Subcutaneous abdominal adipose tissue (tissue), 5 donors: Measurements from ENCODE around the gene RNF144B.

Experiments
- H3K27ac ChIP-seq: one replicate; pipeline ENCODE4 v1.7.0; 2013; ENCODE audit warnings: low read depth, mild to moderate bottlenecking, inconsistent platforms, low read length, moderate library complexity
- H3K27me3 ChIP-seq, 5 donors: one replicate each; pipeline ENCODE4 v1.7.0; 2013; ENCODE audit warnings: low read length in 5 of 5, inconsistent platforms in 1 of 5; ENCODE audit not compliant: control insufficient read depth in 5 of 5, insufficient read depth in 4 of 5
- H3K36me3 ChIP-seq, 5 donors: one replicate each; pipeline ENCODE4 v1.7.0; 2013; ENCODE audit warnings: low read length in 5 of 5; ENCODE audit not compliant: control insufficient read depth in 5 of 5, insufficient read depth in 5 of 5
- H3K4me1 ChIP-seq, 5 donors: one replicate each; pipeline ENCODE4 v1.7.0; 2013; ENCODE audit warnings: low read length in 5 of 5, mild to moderate bottlenecking in 3 of 5, moderate library complexity in 1 of 5; ENCODE audit not compliant: control insufficient read depth in 5 of 5, insufficient read depth in 5 of 5
- H3K4me3 ChIP-seq, 5 donors: one replicate each; pipeline ENCODE4 v1.7.0; 2013; ENCODE audit warnings: low read length in 5 of 5, low read depth in 1 of 5
- H3K9ac ChIP-seq, 5 donors: one replicate each; pipeline ENCODE4 v1.7.0; 2013; ENCODE audit warnings: low read length in 5 of 5, mild to moderate bottlenecking in 4 of 5, moderate library complexity in 3 of 5
- H3K9me3 ChIP-seq, 5 donors: one replicate each; pipeline ENCODE4 v1.7.0; 2013; ENCODE audit warnings: low read length in 5 of 5; ENCODE audit not compliant: control insufficient read depth in 5 of 5
- donor health status: healthy.
- donor health status: healthy.
- donor health status: healthy.
- donor health status: healthy.
- donor health status: healthy.

Gene RNF144B

DNA sequence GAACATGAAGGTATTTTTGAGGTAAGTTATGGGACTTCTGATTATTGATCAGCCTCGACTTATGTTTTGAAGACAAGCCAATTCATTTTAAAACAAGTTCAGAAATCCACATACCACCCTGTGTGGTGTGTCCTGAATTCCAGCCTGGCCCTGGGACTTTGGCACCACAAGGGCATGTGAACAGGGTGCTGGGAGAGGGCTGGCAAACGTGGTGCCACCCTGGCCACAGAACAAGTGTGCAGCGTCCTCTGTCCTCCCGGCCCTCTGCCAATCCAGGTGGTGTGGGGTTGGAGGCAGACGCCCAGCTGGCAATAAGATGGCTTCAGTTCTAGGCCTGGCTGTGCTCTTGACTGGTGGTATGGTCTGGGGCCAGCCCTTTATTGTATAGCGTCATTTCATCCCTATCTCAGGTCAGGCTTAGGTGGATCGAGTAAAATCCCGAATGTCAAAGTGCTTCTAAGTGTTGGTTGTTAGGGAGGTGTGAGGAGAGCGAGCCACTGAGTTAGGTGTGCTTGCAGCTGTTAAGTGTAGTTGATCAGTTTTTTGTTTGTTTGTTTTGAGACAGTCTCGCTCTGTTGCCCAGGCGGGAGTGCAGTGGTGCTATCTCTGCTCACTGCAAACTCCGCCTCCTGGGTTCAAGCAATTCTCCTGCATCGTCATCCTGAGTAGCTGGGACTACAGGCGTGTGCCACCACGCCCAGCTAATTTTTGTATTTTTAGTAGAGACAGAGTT is 84.2 kb downstream of the RNF144B start:
- no peaks in the 10 kb centered on the region for H3K4me1 ChIP-seq
- H3K9ac ChIP-seq: no peak overlapping the region
- H3K4me3 ChIP-seq: no peak overlapping the region
- no peak overlapping the region for H3K27ac ChIP-seq
- H3K27me3 ChIP-seq: no peaks in the 10 kb centered on the region
- no peaks in the 10 kb centered on the region for H3K9me3 ChIP-seq
- peaks cover 4 to 6% (median 4%) of the 10 kb centered on the region in 5 donors for H3K36me3 ChIP-seq

- Histone ChIP-seq H3K9ac (no peak overlapping the region), H3K9me3 (no peaks in the 10 kb centered on the region), H3K27ac (no peak overlapping the region), H3K4me1 (peaks cover 0 to 11% (median 4%) of the 10 kb centered on the region in 5 donors), H3K4me3 (no peak overlapping the region), H3K27me3 (no peaks in the 10 kb centered on the region), H3K36me3 (peaks cover 0 to 3% (median under 1%) of the 10 kb centered on the region in 5 donors)
These were observed 85.8 kb downstream of the RNF144B start for GRCh38 chr6:18472941-18473340.

GRCh38 chr6:18473755-18474154 is 86.6 kb downstream of the RNF144B start:
- no peaks in the 10 kb centered on the region for H3K9me3 ChIP-seq
- H3K4me1 ChIP-seq: peaks cover 0 to 13% (median 6%) of the 10 kb centered on the region in 5 donors
- no peak overlapping the region for H3K9ac ChIP-seq
- H3K27ac ChIP-seq: no peak overlapping the region
- no peaks in the 10 kb centered on the region for H3K36me3 ChIP-seq
- H3K4me3 ChIP-seq: no peak overlapping the region
- H3K27me3 ChIP-seq: no peaks in the 10 kb centered on the region

- peaks cover 0 to 13% (median 6%) of the 10 kb centered on the region in 5 donors for H3K4me1 ChIP-seq
- no peak overlapping the region for H3K27ac ChIP-seq
- H3K9me3 ChIP-seq: no peaks in the 10 kb centered on the region
- H3K4me3 ChIP-seq: no peak overlapping the region
- H3K36me3 ChIP-seq: no peaks in the 10 kb centered on the region
- no peaks in the 10 kb centered on the region for H3K27me3 ChIP-seq
- H3K9ac ChIP-seq: no peak overlapping the region
These were observed 90.3 kb downstream of the RNF144B start for GRCh38 chr6:18477301-18477941.

GRCh38 chr6:18478610-18479009 is 91.5 kb downstream of the RNF144B start:
- H3K9me3 ChIP-seq: no peaks in the 10 kb centered on the region
- no peak overlapping the region for H3K9ac ChIP-seq
- no peak overlapping the region for H3K4me3 ChIP-seq
- H3K27ac ChIP-seq: no peak overlapping the region
- peaks cover 0 to 13% (median 6%) of the 10 kb centered on the region in 5 donors for H3K4me1 ChIP-seq
- H3K36me3 ChIP-seq: no peaks in the 10 kb centered on the region
- H3K27me3 ChIP-seq: no peaks in the 10 kb centered on the region

GRCh38 chr6:18481870-18482269 is 94.7 kb downstream of the RNF144B start:
- Histone ChIP-seq H3K36me3 (no peaks in the 10 kb centered on the region), H3K9me3 (no peaks in the 10 kb centered on the region), H3K4me3 (no peak overlapping the region), H3K4me1 (peaks cover 0 to 11% (median 6%) of the 10 kb centered on the region in 5 donors), H3K27me3 (no peaks in the 10 kb centered on the region), H3K27ac (no peak overlapping the region), H3K9ac (no peak overlapping the region)

DNA sequence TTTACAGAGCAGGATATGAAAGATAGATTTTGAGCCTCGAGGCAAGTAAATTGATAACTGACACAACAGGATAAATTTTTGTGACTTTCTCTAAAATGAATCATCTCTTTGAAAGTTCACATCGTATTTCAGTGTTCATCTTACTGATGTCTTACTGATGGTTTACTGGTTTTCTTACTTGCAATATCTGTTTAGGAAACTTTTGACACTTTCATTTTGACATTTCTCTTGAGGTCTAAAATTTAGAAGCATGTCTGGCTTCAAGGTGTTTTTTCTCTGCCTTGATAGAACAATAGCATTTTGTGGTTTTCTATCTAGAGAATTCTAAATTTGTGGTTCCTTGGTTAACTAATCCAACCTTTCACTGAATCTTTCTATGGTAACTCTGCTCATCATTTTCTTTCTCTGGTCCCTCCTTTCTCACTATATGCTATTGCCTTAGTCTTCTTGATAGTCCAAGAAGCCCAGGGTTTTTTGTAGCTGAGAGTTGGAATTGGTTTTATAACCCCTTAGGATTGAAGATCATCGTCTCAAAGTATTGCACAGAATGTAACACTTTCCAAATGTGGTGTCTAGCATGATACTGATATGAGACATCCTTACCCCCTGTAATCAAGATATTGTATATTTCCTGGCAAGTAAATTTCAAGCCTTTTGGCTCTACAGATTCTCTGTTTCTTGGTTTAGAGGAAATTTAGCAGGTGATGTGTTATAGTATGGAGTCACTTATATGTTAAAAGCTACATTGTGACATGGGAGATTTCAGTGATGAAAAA is 98.7 kb downstream of the RNF144B start:
- H3K27me3 ChIP-seq: no peaks in the 10 kb centered on the region
- no peaks in the 10 kb centered on the region for H3K36me3 ChIP-seq
- no peak overlapping the region for H3K27ac ChIP-seq
- H3K9ac ChIP-seq: no peak overlapping the region
- H3K9me3 ChIP-seq: no peaks in the 10 kb centered on the region
- H3K4me3 ChIP-seq: no peak overlapping the region
- no peaks in the 10 kb centered on the region for H3K4me1 ChIP-seq

DNA sequence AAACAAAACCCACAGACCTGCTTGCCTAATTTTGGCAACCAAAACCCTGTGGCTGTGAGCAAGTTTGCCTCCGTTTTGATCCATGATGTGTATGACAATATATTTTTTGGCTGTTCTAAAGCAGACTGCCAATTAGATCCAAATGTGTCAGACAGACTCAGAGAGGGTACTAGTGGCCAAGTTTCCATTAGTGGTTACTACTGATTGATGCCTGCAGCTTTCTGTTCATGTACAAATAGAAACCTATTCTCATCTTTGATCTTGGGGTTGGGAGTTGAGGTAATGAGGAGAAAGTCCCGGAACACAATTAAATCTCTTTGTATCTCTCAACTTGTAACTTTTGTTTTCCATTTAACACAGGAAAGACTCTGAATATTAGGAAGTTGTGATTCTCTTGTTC is 100.9 kb downstream of the RNF144B start:
- no peaks in the 10 kb centered on the region for H3K36me3 ChIP-seq
- no peak overlapping the region for H3K4me3 ChIP-seq
- H3K27me3 ChIP-seq: no peaks in the 10 kb centered on the region
- no peaks in the 10 kb centered on the region for H3K9me3 ChIP-seq
- no peak overlapping the region for H3K9ac ChIP-seq
- no peak overlapping the region for H3K27ac ChIP-seq
- no peaks in the 10 kb centered on the region for H3K4me1 ChIP-seq

DNA sequence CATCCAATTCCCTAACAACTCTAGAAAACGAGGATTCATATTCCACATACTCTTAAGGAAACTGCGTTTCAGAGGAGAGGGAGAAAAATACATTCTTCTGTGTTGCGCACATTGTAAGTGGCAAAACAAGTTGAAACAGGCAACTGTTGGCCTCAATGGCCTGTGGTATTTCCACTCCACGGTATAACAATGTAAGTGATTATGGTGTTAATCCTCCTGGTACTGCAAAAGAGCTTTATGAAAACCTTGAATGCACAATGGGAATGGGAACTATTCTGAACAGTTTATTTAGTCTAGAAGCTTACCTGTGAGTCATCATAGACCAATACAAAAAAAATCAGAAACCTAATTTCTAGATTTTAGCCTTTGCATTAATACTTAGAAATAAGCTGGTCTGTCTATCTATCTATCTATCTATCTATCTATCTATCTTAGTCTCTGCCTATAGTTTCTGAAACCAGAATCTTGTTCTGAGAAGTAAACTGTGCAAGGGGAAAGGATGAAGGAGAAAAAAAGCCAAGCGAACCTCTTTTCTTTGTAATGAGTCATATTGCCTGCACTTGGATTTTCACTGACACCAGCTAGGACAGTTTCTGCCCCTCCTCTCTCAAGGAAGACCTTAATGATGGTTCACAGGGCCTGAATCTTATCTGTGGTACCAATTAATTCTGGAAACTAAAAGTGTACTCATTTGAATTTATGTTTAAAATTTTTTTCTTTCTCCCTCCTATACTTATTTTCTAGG is 101.5 kb downstream of the RNF144B start:
- H3K27ac ChIP-seq: no peak overlapping the region
- no peak overlapping the region for H3K4me3 ChIP-seq
- H3K36me3 ChIP-seq: no peaks in the 10 kb centered on the region
- no peaks in the 10 kb centered on the region for H3K27me3 ChIP-seq
- H3K4me1 ChIP-seq: no peaks in the 10 kb centered on the region
- no peaks in the 10 kb centered on the region for H3K9me3 ChIP-seq
- no peak overlapping the region for H3K9ac ChIP-seq
